ENCODE measurements around the gene PPP1CA. TPM values are rescaled to one million over a fixed set of nuclear protein-coding genes. Genes with fewer than 3 reads are reported as not detected.

The PPP1CA gene
- total and polyA plus RNA-seq, 4 donors, result 87.2 to 178 (median 157) TPM

DNA sequence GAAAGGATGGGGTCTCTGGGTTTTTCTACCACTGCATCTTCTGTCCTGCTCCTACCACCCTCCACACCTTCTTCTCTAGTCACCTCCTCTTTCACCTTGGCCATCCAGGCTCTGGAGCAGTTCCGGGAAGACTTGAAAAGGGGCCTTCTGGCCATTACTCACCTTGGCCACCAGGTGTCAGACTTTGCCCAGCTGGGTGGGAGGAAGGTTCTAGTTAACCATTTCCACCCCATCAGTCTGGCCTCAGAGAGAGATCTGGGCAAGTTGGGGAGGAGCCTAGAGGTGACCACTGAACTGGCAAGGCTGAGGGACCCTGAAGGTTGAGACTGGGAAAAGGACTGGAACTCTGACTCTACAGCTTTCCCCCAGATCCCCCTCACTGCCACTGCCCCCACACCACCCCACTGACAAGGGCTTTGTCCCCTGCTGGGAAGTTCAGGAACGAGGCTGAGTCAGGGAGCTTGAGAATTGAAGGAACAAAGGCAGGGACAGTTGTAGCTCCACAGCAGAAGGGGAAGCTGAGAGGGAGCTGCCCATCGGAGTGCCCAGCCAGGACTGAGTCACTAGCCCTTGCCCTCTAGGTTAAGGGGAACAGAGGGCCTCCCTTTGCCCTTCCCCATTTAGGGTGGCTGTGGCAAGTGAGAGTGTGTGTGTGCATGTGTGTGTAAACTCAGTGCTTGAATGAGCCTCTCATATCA is 44.6 kb downstream of the PPP1CA start:
- Histone ChIP-seq H3K9me3 (ENCODE audit: control insufficient read depth in 4 of 4, insufficient read depth in 3 of 4, low read length in 3 of 4) (no peaks in the 10 kb centered on the region), H3K9ac (ENCODE audit: insufficient read depth in 1 of 2, low read length in 2 of 2) (peak overlapping the region in 1 of 2 donors; percentile 66), H3K36me3 (ENCODE audit: control insufficient read depth in 4 of 4, insufficient read depth in 4 of 4, low read length in 4 of 4) (no peaks in the 10 kb centered on the region), H3K4me1 (ENCODE audit: control insufficient read depth in 5 of 5, insufficient read depth in 5 of 5, low read length in 5 of 5) (peaks cover 0 to 43% (median 16%) of the 10 kb centered on the region in 5 donors), H3K27ac (ENCODE audit: low read depth in 1 of 2, low read length in 1 of 2) (peak overlapping the region in 1 of 2 donors; percentile 97), H3K4me3 (no peak overlapping the region), H3K27me3 (ENCODE audit: control insufficient read depth in 3 of 3, insufficient read depth in 3 of 3, low read length in 2 of 3) (no peaks in the 10 kb centered on the region)
- TF ChIP-seq, protein P1, sequence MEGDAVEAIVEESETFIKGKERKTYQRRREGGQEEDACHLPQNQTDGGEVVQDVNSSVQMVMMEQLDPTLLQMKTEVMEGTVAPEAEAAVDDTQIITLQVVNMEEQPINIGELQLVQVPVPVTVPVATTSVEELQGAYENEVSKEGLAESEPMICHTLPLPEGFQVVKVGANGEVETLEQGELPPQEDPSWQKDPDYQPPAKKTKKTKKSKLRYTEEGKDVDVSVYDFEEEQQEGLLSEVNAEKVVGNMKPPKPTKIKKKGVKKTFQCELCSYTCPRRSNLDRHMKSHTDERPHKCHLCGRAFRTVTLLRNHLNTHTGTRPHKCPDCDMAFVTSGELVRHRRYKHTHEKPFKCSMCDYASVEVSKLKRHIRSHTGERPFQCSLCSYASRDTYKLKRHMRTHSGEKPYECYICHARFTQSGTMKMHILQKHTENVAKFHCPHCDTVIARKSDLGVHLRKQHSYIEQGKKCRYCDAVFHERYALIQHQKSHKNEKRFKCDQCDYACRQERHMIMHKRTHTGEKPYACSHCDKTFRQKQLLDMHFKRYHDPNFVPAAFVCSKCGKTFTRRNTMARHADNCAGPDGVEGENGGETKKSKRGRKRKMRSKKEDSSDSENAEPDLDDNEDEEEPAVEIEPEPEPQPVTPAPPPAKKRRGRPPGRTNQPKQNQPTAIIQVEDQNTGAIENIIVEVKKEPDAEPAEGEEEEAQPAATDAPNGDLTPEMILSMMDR (IDR thresholded peaks at IDR 0.05; ENCODE audit: control extremely low read depth, extremely low read depth), result peak; percentile 84
- DNase-seq, result peak; percentile 80 to 86 (median 83)
- 1 to 17% methylated on average over 3 of the region's 3 CpGs for WGBS, 2 donors
- no peak for ATAC-seq (ENCODE audit: insufficient read depth, low FRiP score)

DNA sequence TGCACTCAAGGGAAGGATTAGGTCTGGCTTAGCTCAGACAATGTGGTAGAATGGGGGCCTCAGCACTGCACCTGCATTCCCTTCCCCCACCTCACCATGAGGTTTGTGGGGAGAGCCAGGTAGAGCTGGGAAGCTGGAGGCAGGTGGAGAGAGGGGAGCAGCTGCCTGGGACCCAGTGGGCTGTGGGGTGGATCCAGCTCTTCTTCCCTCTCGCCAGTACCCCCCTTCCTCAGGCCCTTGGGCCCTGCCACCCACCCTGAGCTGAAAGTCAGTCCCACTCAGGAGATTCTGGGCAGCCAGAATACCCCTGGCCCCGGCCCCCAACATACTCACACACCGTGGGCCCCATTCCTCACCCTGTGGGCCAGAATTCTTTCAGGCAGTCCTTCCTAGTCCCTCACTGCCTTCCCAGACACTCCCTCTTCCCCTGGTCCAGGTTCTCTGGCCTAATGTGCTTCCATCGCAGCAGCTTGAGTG is 45.2 kb downstream of the PPP1CA start:
- H3K9me3 ChIP-seq (ENCODE audit: control insufficient read depth in 4 of 4, insufficient read depth in 3 of 4, low read length in 3 of 4), result no peaks in the 10 kb centered on the region
- H3K4me3 ChIP-seq, result no peak overlapping the region
- TF ChIP-seq, protein P1 (IDR thresholded peaks at IDR 0.05; ENCODE audit: control extremely low read depth, extremely low read depth), result no peak
- no peaks in the 10 kb centered on the region for H3K27me3 ChIP-seq (ENCODE audit: control insufficient read depth in 3 of 3, insufficient read depth in 3 of 3, low read length in 2 of 3)
- peaks cover 0 to 44% (median 17%) of the 10 kb centered on the region in 5 donors for H3K4me1 ChIP-seq (ENCODE audit: control insufficient read depth in 5 of 5, insufficient read depth in 5 of 5, low read length in 5 of 5)
- peaks cover 0 to 1% (median 0%) of the 10 kb centered on the region in 4 donors for H3K36me3 ChIP-seq (ENCODE audit: control insufficient read depth in 4 of 4, insufficient read depth in 4 of 4, low read length in 4 of 4)
- H3K27ac ChIP-seq (ENCODE audit: low read depth in 1 of 2, low read length in 1 of 2), result peak overlapping the region in 1 of 2 donors; percentile 97
- H3K9ac ChIP-seq (ENCODE audit: insufficient read depth in 1 of 2, low read length in 2 of 2), result no peak overlapping the region
- ATAC-seq (ENCODE audit: insufficient read depth, low FRiP score), result no peak
- DNase-seq, result no peak
- WGBS, 2 donors, result 43 to 71% methylated on average over 4 of the region's 4 CpGs

DNA sequence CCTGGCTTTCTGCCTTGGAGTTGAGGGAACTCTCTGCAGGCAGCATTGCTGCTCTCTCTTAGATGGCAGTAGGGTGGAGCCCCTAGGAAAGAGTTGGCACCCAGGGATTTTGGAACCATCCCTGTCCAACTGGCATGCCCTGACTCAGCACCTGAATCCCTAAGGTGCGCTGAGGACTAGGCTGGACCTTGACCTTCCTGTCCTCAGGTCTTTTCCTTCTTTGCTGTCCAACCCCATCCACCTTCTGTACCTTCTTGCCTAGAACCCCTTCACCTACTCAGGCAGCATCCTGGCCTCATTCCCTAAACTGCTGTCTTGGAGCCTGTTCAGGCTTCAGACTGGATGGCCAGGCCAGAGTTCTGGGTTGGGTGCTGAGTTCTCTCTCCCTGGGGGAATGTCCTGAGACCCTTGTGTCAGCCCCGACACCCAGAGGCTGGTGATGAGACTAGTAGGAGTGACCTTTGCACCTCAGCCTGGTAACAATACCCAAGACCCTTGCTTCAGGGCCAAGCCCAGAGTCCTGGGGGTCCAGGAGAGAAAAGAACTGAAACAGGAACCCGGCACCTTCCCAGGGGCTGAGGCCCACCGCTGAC is 45.8 kb downstream of the PPP1CA start:
- DNase-seq, result no peak
- no peak overlapping the region for H3K9ac ChIP-seq (ENCODE audit: insufficient read depth in 1 of 2, low read length in 2 of 2)
- peaks cover 0 to 3% (median 0%) of the 10 kb centered on the region in 4 donors for H3K36me3 ChIP-seq (ENCODE audit: control insufficient read depth in 4 of 4, insufficient read depth in 4 of 4, low read length in 4 of 4)
- H3K4me3 ChIP-seq, result no peak overlapping the region
- TF ChIP-seq, protein P1 (IDR thresholded peaks at IDR 0.05; ENCODE audit: control extremely low read depth, extremely low read depth), result no peak
- no peaks in the 10 kb centered on the region for H3K27me3 ChIP-seq (ENCODE audit: control insufficient read depth in 3 of 3, insufficient read depth in 3 of 3, low read length in 2 of 3)
- 82 to 90% methylated on average over 4 of the region's 4 CpGs for WGBS, 2 donors
- no peaks in the 10 kb centered on the region for H3K9me3 ChIP-seq (ENCODE audit: control insufficient read depth in 4 of 4, insufficient read depth in 3 of 4, low read length in 3 of 4)
- H3K27ac ChIP-seq (ENCODE audit: low read depth in 1 of 2, low read length in 1 of 2), result peak overlapping the region; percentile 76 to 97
- no peak for ATAC-seq (ENCODE audit: insufficient read depth, low FRiP score)
- H3K4me1 ChIP-seq (ENCODE audit: control insufficient read depth in 5 of 5, insufficient read depth in 5 of 5, low read length in 5 of 5), result peaks cover 0 to 46% (median 19%) of the 10 kb centered on the region in 5 donors

Data from lung (tissue), 12 donors.